Neuron (in vitro differentiated cells): ENCODE results near the gene UFSP2.

Experiments used
- H2AFZ ChIP-seq: one replicate; pipeline ENCODE4 v1.6.1; 2013; ENCODE audit warnings: low read depth, mild to moderate bottlenecking, inconsistent platforms, low read length, moderate library complexity
- H3K27me3 ChIP-seq: one replicate; pipeline ENCODE4 v1.6.1; 2013; ENCODE audit warnings: low read length; ENCODE audit not compliant: insufficient read depth
- H3K36me3 ChIP-seq: one replicate; pipeline ENCODE4 v1.6.1; 2013; ENCODE audit warnings: low read length; ENCODE audit not compliant: insufficient read depth
- H3K4me1 ChIP-seq: one replicate; pipeline ENCODE4 v1.6.1; 2013; ENCODE audit warnings: low read length; ENCODE audit not compliant: insufficient read depth
- H3K4me3 ChIP-seq: 2 replicates; pipeline ENCODE4 v1.5.1; 2013; ENCODE audit warnings: mild to moderate bottlenecking, low read length, moderate library complexity
- H3K9me3 ChIP-seq: one replicate; pipeline ENCODE4 v1.6.1; 2013; ENCODE audit warnings: low read length

The UFSP2 gene

GRCh38 chr4:185351691-185352090 lies 74.1 kb downstream of the UFSP2 start:
- no peak overlapping the region for H3K4me3 ChIP-seq
- H2AFZ ChIP-seq = no peak overlapping the region
- H3K36me3 ChIP-seq = peaks cover 39% of the 10 kb centered on the region
- no peaks in the 10 kb centered on the region for H3K9me3 ChIP-seq
- H3K4me1 ChIP-seq = no peaks in the 10 kb centered on the region
- no peaks in the 10 kb centered on the region for H3K27me3 ChIP-seq
